ENCODE results near the gene TSPAN1.

DNA sequence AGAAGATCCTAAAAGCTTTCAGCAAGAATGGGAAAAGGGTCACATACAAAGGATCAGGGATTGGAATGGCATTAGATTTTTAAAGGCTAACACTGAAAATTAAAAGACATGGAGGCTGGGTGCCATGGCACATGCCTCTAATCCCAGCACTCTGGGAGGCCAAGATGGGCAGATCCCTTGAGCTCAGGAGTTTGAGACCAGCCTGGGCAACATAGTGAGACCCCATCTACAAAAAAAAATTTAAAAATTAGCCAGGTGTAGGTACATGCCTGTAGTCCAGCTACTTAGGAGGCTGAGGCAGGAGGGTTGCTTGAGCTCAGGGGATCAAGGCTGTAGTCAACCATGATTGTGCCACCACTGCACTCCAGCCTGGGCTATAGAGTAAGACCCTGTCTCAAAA, 40.6 kb downstream of the TSPAN1 start:
- TF ChIP-seq POLR2A (IDR thresholded peaks at IDR 0.05; ENCODE audit: low read depth, low read length) (no peak), POLR2AphosphoS5 (IDR thresholded peaks at IDR 0.05; ENCODE audit: low read depth, low read length) (no peak), TAF1 (IDR thresholded peaks at IDR 0.05; ENCODE audit: borderline replicate concordance, low read depth, low read length) (no peak)

Data from GM12892 (cell line).